ENCODE data around the gene ASZ1.
"Not testable (repeated sequence)": the region's sequence is repeated elsewhere in the genome, so short reads cannot be mapped to it uniquely, and the experiment has no call there.

ASZ1 gene

GRCh38 chr7:117424090-117424829 is 3.0 kb downstream of the ASZ1 start:
- TF ChIP-seq CTCF (IDR thresholded peaks at IDR 0.05; ENCODE audit: low read depth, low read length) = no peak
- H3K4me3 ChIP-seq (ENCODE audit: low read depth, low read length) = no peak overlapping the region

- H3K4me3 ChIP-seq (ENCODE audit: low read depth, low read length) = not testable (repeated sequence)
These were observed 12.7 kb downstream of the ASZ1 start for GRCh38 chr7:117414591-117414990.

- H3K4me3 ChIP-seq (ENCODE audit: low read depth, low read length) = no peak overlapping the region
- TF ChIP-seq CTCF (IDR thresholded peaks at IDR 0.05; ENCODE audit: low read depth, low read length) = no peak
These were observed 14.2 kb downstream of the ASZ1 start for GRCh38 chr7:117412946-117413559.

GRCh38 chr7:117412390-117412789 is 14.9 kb downstream of the ASZ1 start:
- no peak for TF ChIP-seq CTCF (IDR thresholded peaks at IDR 0.05; ENCODE audit: low read depth, low read length)

GRCh38 chr7:117411539-117411938 is 15.8 kb downstream of the ASZ1 start:
- H3K4me3 ChIP-seq (ENCODE audit: low read depth, low read length) = no peak overlapping the region
- TF ChIP-seq CTCF (IDR thresholded peaks at IDR 0.05; ENCODE audit: low read depth, low read length) = no peak

More at GRCh38 chr7:117412390-117412789, 14.9 kb downstream of the ASZ1 start:
- no peak overlapping the region for H3K4me3 ChIP-seq (ENCODE audit: low read depth, low read length)

- no peak overlapping the region for H3K4me3 ChIP-seq (ENCODE audit: low read depth, low read length)
- no peak for TF ChIP-seq CTCF (IDR thresholded peaks at IDR 0.05; ENCODE audit: low read depth, low read length)
These were observed 18.5 kb downstream of the ASZ1 start for GRCh38 chr7:117408831-117409230.

DNA sequence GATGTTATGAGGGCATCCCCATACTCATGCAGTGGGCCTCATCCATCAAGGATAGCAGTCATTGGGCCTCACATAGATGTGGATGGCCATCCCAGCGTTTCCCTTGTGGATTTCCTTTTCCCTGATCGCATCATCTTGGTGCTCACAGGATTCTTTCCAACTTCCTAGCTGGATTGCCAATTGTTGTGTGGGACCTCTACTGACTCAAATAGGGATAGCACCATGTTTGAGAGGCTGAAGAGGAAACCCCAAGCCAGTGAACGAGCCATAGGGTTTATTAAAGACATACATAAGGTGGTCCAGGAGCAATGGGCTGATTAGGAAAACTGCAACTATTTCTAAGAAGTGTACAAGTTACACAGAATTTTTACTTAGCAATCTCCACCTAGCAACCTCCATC is 21.8 kb downstream of the ASZ1 start:
- H3K4me3 ChIP-seq (ENCODE audit: low read depth, low read length) = no peak overlapping the region
- no peak for TF ChIP-seq CTCF (IDR thresholded peaks at IDR 0.05; ENCODE audit: low read depth, low read length)

Measured in WI38 (cell line).